HepG2 (cell line): ENCODE results near the gene UTP25. TPM values are rescaled to one million over a fixed set of nuclear protein-coding genes. Genes with fewer than 3 reads are reported as not detected.

Experiments used
- CREM ChIP-seq, 2 experiments: sonication (generic) in 1 of 2; formaldehyde crosslinking in 1 of 2; IDR thresholded peaks; 2 replicates each; pipeline versions ENCODE4 v1.4.0 to v1.6.1; 2016 to 2020; ENCODE audit warnings: antibody characterized with exemption in 1 of 2, mild to moderate bottlenecking in 1 of 2, missing genetic modification reagents in 1 of 2
- ELK4 ChIP-seq: sonication (generic); formaldehyde crosslinking; IDR thresholded peaks from 2 replicates; pipeline ENCODE4 v1.9.0; 2021; ENCODE audit warnings: missing genetic modification reagents, borderline replicate concordance
- HMGA1 ChIP-seq: sonication (generic); formaldehyde crosslinking; conservative IDR thresholded peaks from 2 replicates; pipeline ENCODE4 v1.4.0; 2020; ENCODE audit warnings: missing genetic modification reagents
- ISX ChIP-seq: sonication (generic); formaldehyde crosslinking; conservative IDR thresholded peaks from 2 replicates; pipeline ENCODE4 v1.5.0; 2020; ENCODE audit warnings: missing genetic modification reagents
- KAT2B ChIP-seq: fragments of 150-350 bp; IDR thresholded peaks from 2 replicates; pipeline ENCODE4 v1.6.1; 2014; ENCODE audit warnings: low read depth, low read length, borderline replicate concordance
- KDM2A ChIP-seq: sonication (generic); formaldehyde crosslinking; IDR thresholded peaks from 2 replicates; pipeline ENCODE4 v1.4.0; 2020; ENCODE audit warnings: low read depth, missing genetic modification reagents, borderline replicate concordance
- KDM6A ChIP-seq: IDR thresholded peaks from 2 replicates; pipeline ENCODE4 v1.6.1; 2016; ENCODE audit warnings: low read depth
- KMT2B ChIP-seq: IDR thresholded peaks from 2 replicates; pipeline ENCODE4 v1.6.1; 2016; ENCODE audit warnings: missing genetic modification reagents, missing compliant biosample characterization
- MAF1 ChIP-seq: sonication (generic); formaldehyde crosslinking; IDR thresholded peaks from 2 replicates; pipeline ENCODE4 v1.5.0; 2020; ENCODE audit warnings: missing genetic modification reagents, borderline replicate concordance
- MAFF ChIP-seq: IDR thresholded peaks from 2 replicates; pipeline ENCODE4 v1.6.1; 2011; ENCODE audit warnings: low read depth, low read length, improper control_type of control experiment
- MTA1 ChIP-seq: sonication (generic); formaldehyde crosslinking; IDR thresholded peaks from 2 replicates; pipeline ENCODE4 v1.4.0; 2020; ENCODE audit warnings: missing genetic modification reagents, mild to moderate bottlenecking, borderline replicate concordance
- MYC ChIP-seq: sonication (generic); formaldehyde crosslinking; IDR thresholded peaks from 2 replicates; pipeline ENCODE4 v1.9.0; 2021; ENCODE audit warnings: missing genetic modification reagents, borderline replicate concordance
- NR1H2 ChIP-seq: sonication (generic); formaldehyde crosslinking; IDR thresholded peaks from 2 replicates; pipeline ENCODE4 v1.8.1; 2022; ENCODE audit warnings: low read depth, missing genetic modification reagents, borderline replicate concordance
- RARA ChIP-seq: IDR thresholded peaks from 2 replicates; pipeline ENCODE4 v1.6.1; 2016; ENCODE audit warnings: missing genetic modification reagents, missing compliant biosample characterization
- RCOR2 ChIP-seq: IDR thresholded peaks from 2 replicates; pipeline ENCODE4 v1.6.1; 2016; ENCODE audit warnings: missing biosample characterization, missing genetic modification reagents
- RFX1 ChIP-seq: fragments of 450-650 bp; IDR thresholded peaks from 2 replicates; pipeline ENCODE4 v1.6.1; 2017
- SMAD3 ChIP-seq: sonication (generic); formaldehyde crosslinking; IDR thresholded peaks from 2 replicates; pipeline ENCODE4 v1.4.0; 2020; ENCODE audit warnings: missing genetic modification reagents
- ZNF101 ChIP-seq: sonication (generic); formaldehyde crosslinking; IDR thresholded peaks from 2 replicates; pipeline ENCODE4 v1.4.0; 2020; ENCODE audit warnings: mild to moderate bottlenecking, low read depth, missing genetic modification reagents, borderline replicate concordance
- ZNF18 ChIP-seq: sonication (generic); formaldehyde crosslinking; IDR thresholded peaks from 2 replicates; pipeline ENCODE4 v1.8.0; 2022; ENCODE audit warnings: mild to moderate bottlenecking, missing genetic modification reagents; ENCODE audit not compliant: insufficient replicate concordance
- ZNF337 ChIP-seq: sonication (generic); formaldehyde crosslinking; IDR thresholded peaks from 2 replicates; pipeline ENCODE4 v1.5.1; 2020; ENCODE audit warnings: missing genetic modification reagents, low read depth, mild to moderate bottlenecking, borderline replicate concordance
- ZNF484 ChIP-seq: sonication (generic); formaldehyde crosslinking; IDR thresholded peaks from 2 replicates; pipeline ENCODE4 v1.5.1; 2020; ENCODE audit warnings: mild to moderate bottlenecking, low read depth, missing genetic modification reagents, borderline replicate concordance
- ZNF660 ChIP-seq: sonication (generic); formaldehyde crosslinking; IDR thresholded peaks from 2 replicates; pipeline ENCODE4 v1.5.1; 2020; ENCODE audit warnings: mild to moderate bottlenecking, low read depth, missing genetic modification reagents, borderline replicate concordance
- ZNF724P ChIP-seq: sonication (generic); formaldehyde crosslinking; IDR thresholded peaks from 2 replicates; pipeline ENCODE4 v1.8.0; 2022; ENCODE audit warnings: missing genetic modification reagents, borderline replicate concordance
- ZNF772 ChIP-seq: sonication (generic); formaldehyde crosslinking; IDR thresholded peaks from 2 replicates; pipeline ENCODE4 v1.5.0; 2020; ENCODE audit warnings: mild to moderate bottlenecking, missing genetic modification reagents
- ZNF780A ChIP-seq: sonication (generic); formaldehyde crosslinking; IDR thresholded peaks from 2 replicates; pipeline ENCODE4 v1.8.0; 2022; ENCODE audit warnings: mild to moderate bottlenecking, missing genetic modification reagents, moderate library complexity
- ZSCAN29 ChIP-seq: sonication (generic); formaldehyde crosslinking; conservative IDR thresholded peaks from 2 replicates; pipeline ENCODE4 v1.4.0; 2020; ENCODE audit warnings: mild to moderate bottlenecking, missing genetic modification reagents
- polyA plus RNA-seq, 8 experiments: library from polyadenylated mRNA; depleted of rRNA in 3 of 8; stranded (reverse) in 7 of 8; unstranded in 1 of 8; fragments of >200 nt; fragmentation: Illumina TruSeq in 4 of 8; extraction: Trizol in 4 of 8; gene quantifications; 2 replicates each; pipeline versions ENCODE4 v1.2.1 to v1.2.3, GENCODE V29; 2011 to 2016; ENCODE audit warnings: low read depth in 4 of 8, missing spikeins in 1 of 8, mixed read lengths in 1 of 8; ENCODE audit not compliant: insufficient read depth in 1 of 8
- total RNA-seq, 5 experiments: library from RNA; depleted of rRNA; stranded (reverse); fragments of >200 nt; fragmentation: Illumina TruSeq; extraction: Trizol; gene quantifications; 2 replicates each; pipeline ENCODE4 v1.2.3, GENCODE V29; 2016; ENCODE audit warnings: low read depth in 1 of 5
- TF ChIP-seq, protein P1 (sequence below): conservative IDR thresholded peaks from 2 replicates; pipeline ENCODE4 v1.6.1; 2018; ENCODE audit warnings: missing genetic modification reagents

UTP25 gene
- total and polyA plus RNA-seq, 2 of the 13 experiments (the other 11 are each of a cell fraction or from before 2014, with no cell fraction given): 4.8 to 5.7 TPM

- TF ChIP-seq KDM2A (CRISPR knock-in tag): peak; percentile 87; the same call in 1 of the 2 replicates
- no peak for TF ChIP-seq ZNF724P (CRISPR knock-in tag)
- TF ChIP-seq ZNF337: no peak; the same call in 1 of the 2 replicates
- no peak for TF ChIP-seq ZNF484 (CRISPR knock-in tag)
- no peak for TF ChIP-seq ELK4
- no peak for TF ChIP-seq ZNF18
- TF ChIP-seq MTA1 (CRISPR knock-in tag): no peak; the same call in 1 of the 2 replicates
- no peak for TF ChIP-seq ISX
- no peak for TF ChIP-seq RARA (CRISPR knock-in tag)
- TF ChIP-seq, protein P1, sequence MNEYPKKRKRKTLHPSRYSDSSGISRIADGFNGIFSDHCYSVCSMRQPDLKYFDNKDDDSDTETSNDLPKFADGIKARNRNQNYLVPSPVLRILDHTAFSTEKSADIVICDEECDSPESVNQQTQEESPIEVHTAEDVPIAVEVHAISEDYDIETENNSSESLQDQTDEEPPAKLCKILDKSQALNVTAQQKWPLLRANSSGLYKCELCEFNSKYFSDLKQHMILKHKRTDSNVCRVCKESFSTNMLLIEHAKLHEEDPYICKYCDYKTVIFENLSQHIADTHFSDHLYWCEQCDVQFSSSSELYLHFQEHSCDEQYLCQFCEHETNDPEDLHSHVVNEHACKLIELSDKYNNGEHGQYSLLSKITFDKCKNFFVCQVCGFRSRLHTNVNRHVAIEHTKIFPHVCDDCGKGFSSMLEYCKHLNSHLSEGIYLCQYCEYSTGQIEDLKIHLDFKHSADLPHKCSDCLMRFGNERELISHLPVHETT (CRISPR knock-in tag): peak; percentile 83
- no peak for TF ChIP-seq HMGA1 (CRISPR knock-in tag)
- TF ChIP-seq RFX1: no peak
- no peak for TF ChIP-seq KDM6A
- TF ChIP-seq ZSCAN29 (CRISPR knock-in tag): no peak
- peak; percentile 79; the same call in 1 of the 2 replicates for TF ChIP-seq ZNF772 (CRISPR knock-in tag)
- no peak for TF ChIP-seq NR1H2 (CRISPR knock-in tag)
- TF ChIP-seq CREM (IDR thresholded peaks at IDR 0.05): peak; percentile 80
- no peak for TF ChIP-seq CREM (CRISPR knock-in tag; IDR thresholded peaks at IDR 0.05)
- TF ChIP-seq ZNF101 (CRISPR knock-in tag): 0 out of 2 replicates have a peak, but pooled peaks have one; percentile 45
- TF ChIP-seq MAF1: no peak
- TF ChIP-seq ZNF660: no peak
- TF ChIP-seq SMAD3 (CRISPR knock-in tag): peak; percentile 85
- TF ChIP-seq MAFF: peak; percentile 46; the same call in 1 of the 2 replicates
- TF ChIP-seq ZNF780A (CRISPR knock-in tag): no peak
- no peak for TF ChIP-seq RCOR2 (CRISPR knock-in tag)
- peak; percentile 92 for TF ChIP-seq KMT2B (CRISPR knock-in tag)
- TF ChIP-seq KAT2B: no peak
- TF ChIP-seq MYC (CRISPR knock-in tag): peak; percentile 100
Measured at GRCh38 chr1:209827384-209828262, at the start of gene UTP25 (continued).
